ENCODE measurements around the gene NUP50. TPM values are rescaled to one million over a fixed set of nuclear protein-coding genes. Genes with fewer than 3 reads are reported as not detected.

The NUP50 gene
- total RNA-seq, 3 donors from 2014 or later (not counting 1 experiment from before 2014, with no cell fraction given) = 63.9 to 99.4 (median 98.6) TPM

DNA sequence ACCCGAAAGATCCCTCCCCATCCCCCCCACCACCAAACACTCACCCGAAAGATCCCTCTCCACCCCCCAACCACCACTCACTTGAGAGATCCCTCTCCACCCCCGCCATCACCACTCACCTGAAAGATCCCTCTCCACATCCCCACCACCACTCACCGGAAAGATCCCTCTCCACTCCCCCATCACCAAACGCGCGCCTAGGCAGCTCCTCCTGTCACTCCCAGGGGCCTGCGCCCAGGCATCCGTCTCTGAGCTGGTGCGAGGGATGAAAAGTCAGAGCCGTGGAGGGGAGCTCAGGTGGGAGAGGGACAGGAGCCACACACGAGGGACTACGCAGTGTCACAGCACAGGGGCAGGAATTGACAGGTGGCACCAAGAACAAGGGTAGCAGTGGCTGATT, 65.5 kb downstream of the NUP50 start:
- H3K4me3 ChIP-seq (ENCODE audit: low read length) = no peak overlapping the region
- no peaks in the 10 kb centered on the region for H3K27me3 ChIP-seq (ENCODE audit: control insufficient read depth, insufficient read depth, low read length)
- H3K27ac ChIP-seq (ENCODE audit: low read length) = no peak overlapping the region
- H3K4me3 Mint-ChIP-seq = no peak overlapping the region
- no peaks in the 10 kb centered on the region for H3K9me3 ChIP-seq (ENCODE audit: control insufficient read depth, insufficient read depth, low read length)
- H3K9me3 Mint-ChIP-seq = no peaks in the 10 kb centered on the region
- DNase-seq (no peak), ATAC-seq (no peak)
- peaks cover 26 to 67% of the 10 kb centered on the region in 2 donors for H3K4me1 Mint-ChIP-seq
- peaks cover 73% of the 10 kb centered on the region for H3K4me1 ChIP-seq (ENCODE audit: control insufficient read depth, insufficient read depth, low read length)
- no peak overlapping the region for H3K27ac Mint-ChIP-seq
- no peaks in the 10 kb centered on the region for H3K36me3 Mint-ChIP-seq
- TF ChIP-seq, protein P1, sequence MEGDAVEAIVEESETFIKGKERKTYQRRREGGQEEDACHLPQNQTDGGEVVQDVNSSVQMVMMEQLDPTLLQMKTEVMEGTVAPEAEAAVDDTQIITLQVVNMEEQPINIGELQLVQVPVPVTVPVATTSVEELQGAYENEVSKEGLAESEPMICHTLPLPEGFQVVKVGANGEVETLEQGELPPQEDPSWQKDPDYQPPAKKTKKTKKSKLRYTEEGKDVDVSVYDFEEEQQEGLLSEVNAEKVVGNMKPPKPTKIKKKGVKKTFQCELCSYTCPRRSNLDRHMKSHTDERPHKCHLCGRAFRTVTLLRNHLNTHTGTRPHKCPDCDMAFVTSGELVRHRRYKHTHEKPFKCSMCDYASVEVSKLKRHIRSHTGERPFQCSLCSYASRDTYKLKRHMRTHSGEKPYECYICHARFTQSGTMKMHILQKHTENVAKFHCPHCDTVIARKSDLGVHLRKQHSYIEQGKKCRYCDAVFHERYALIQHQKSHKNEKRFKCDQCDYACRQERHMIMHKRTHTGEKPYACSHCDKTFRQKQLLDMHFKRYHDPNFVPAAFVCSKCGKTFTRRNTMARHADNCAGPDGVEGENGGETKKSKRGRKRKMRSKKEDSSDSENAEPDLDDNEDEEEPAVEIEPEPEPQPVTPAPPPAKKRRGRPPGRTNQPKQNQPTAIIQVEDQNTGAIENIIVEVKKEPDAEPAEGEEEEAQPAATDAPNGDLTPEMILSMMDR (IDR thresholded peaks at IDR 0.05) = no peak
- 96% methylated on average over 10 of the region's 13 CpGs for WGBS (ENCODE audit: insufficient coverage)
- no peaks in the 10 kb centered on the region for H3K27me3 Mint-ChIP-seq (ENCODE audit: low read depth in 2 of 2)
- intact Hi-C loops (cut with micrococcal nuclease) = no loop called here
- no peaks in the 10 kb centered on the region for H3K36me3 ChIP-seq (ENCODE audit: control insufficient read depth, insufficient read depth, low read length)

DNA sequence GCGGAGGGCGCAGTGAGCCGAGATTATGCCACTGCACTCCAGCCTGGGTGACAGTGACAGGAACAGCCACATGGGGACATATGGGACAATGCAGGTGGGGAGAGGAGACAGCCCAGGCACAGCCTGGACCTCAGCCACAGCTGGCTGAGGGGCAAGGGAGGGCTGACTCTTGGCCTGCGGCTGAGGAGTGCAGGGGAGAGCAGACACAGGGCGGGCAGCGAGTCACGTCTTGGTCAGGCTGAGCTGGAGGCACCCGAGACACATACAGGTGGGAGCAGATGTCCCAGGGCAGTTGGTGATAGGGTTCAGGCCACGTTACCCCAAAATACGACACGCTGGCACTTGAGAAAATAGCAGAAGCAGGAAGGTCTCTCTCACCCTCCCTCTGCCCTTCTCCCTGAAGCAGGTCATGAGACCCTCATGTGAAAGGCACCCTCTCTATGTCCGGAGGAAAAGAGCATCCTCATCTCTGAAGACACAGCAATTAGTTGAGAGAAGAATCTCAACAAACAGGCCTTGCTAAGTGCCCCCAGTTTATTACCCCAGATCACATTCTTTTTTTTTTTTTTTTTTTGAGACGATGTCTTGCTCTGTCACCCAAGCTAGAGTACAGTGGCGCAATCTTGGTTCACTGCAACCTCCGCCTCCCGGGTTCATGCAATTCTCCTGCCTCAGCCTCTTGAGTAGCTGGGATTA, 66.4 kb downstream of the NUP50 start:
- Histone ChIP-seq H3K4me1 (ENCODE audit: control insufficient read depth, insufficient read depth, low read length) (peaks cover 75% of the 10 kb centered on the region), H3K27ac (ENCODE audit: low read length) (no peak overlapping the region), H3K9me3 (ENCODE audit: control insufficient read depth, insufficient read depth, low read length) (no peaks in the 10 kb centered on the region), H3K36me3 (ENCODE audit: control insufficient read depth, insufficient read depth, low read length) (no peaks in the 10 kb centered on the region), H3K4me3 (ENCODE audit: low read length) (no peak overlapping the region), H3K27me3 (ENCODE audit: control insufficient read depth, insufficient read depth, low read length) (no peaks in the 10 kb centered on the region)
- Mint-ChIP-seq H3K9me3 (no peaks in the 10 kb centered on the region), H3K27ac (peak overlapping the region in 1 of 2 donors; percentile 13), H3K4me3 (no peak overlapping the region), H3K4me1 (peaks cover 30 to 73% of the 10 kb centered on the region in 2 donors), H3K27me3 (ENCODE audit: low read depth in 2 of 2) (no peaks in the 10 kb centered on the region), H3K36me3 (no peaks in the 10 kb centered on the region)
- TF ChIP-seq, protein P1 (IDR thresholded peaks at IDR 0.05) = no peak
- ATAC-seq (no peak), DNase-seq (no peak)
- 90% methylated on average over 16 of the region's 16 CpGs for WGBS (ENCODE audit: insufficient coverage)
- intact Hi-C loops (cut with micrococcal nuclease) = loop anchor here (10.0 kb wide), 1 partner anchor 65 kb away; the partner anchor contains the start of gene NUP50

DNA sequence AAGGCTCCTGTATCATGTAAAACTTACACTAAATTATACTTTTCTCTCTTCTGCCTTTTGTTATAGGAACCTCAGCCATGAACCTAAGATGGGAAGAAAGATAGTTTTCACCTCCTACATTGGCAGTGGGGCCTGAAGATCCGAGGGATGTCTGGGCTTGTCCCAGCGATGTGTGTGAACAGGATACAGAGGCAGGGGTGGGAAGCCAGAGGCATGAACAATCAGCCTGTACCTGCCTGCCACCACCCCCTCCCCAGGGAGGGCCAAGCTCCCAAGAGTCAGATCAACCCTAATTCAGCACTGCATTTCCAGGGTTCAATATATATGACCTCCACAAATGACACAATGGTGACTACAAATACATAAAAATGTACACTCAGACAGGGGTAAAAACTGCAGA, 67.6 kb downstream of the NUP50 start:
- no peak overlapping the region for H3K4me3 Mint-ChIP-seq
- ATAC-seq = no peak
- H3K27me3 ChIP-seq (ENCODE audit: control insufficient read depth, insufficient read depth, low read length) = no peaks in the 10 kb centered on the region
- TF ChIP-seq, protein P1 (IDR thresholded peaks at IDR 0.05) = no peak
- no peaks in the 10 kb centered on the region for H3K27me3 Mint-ChIP-seq (ENCODE audit: low read depth in 2 of 2)
- peaks cover 35 to 73% of the 10 kb centered on the region in 2 donors for H3K4me1 Mint-ChIP-seq
- intact Hi-C loops (cut with micrococcal nuclease) = loop anchor here (10.0 kb wide), 1 partner anchor 66 kb away; the partner anchor contains the start of gene NUP50
- no peaks in the 10 kb centered on the region for H3K36me3 ChIP-seq (ENCODE audit: control insufficient read depth, insufficient read depth, low read length)
- H3K4me3 ChIP-seq (ENCODE audit: low read length) = no peak overlapping the region
- H3K27ac Mint-ChIP-seq = no peak overlapping the region
- no peaks in the 10 kb centered on the region for H3K9me3 ChIP-seq (ENCODE audit: control insufficient read depth, insufficient read depth, low read length)
- WGBS (ENCODE audit: insufficient coverage) = no CpG with 5 or more reads among the region's 2 CpGs
- H3K9me3 Mint-ChIP-seq = no peaks in the 10 kb centered on the region
- peaks cover 75% of the 10 kb centered on the region for H3K4me1 ChIP-seq (ENCODE audit: control insufficient read depth, insufficient read depth, low read length)
- no peak for DNase-seq
- H3K27ac ChIP-seq (ENCODE audit: low read length) = no peak overlapping the region
- H3K36me3 Mint-ChIP-seq = no peaks in the 10 kb centered on the region

Measured in natural killer cell (primary cell).